Measurements from ENCODE around the gene MAP2K2. TPM values are rescaled to one million over a fixed set of nuclear protein-coding genes. Genes with fewer than 3 reads are reported as not detected.
"Not testable (repeated sequence)": the region's sequence is repeated elsewhere in the genome, so short reads cannot be mapped to it uniquely, and the experiment has no call there.

Gene MAP2K2
- total and polyA plus RNA-seq, 2 donors: 98.4 to 144 TPM

DNA sequence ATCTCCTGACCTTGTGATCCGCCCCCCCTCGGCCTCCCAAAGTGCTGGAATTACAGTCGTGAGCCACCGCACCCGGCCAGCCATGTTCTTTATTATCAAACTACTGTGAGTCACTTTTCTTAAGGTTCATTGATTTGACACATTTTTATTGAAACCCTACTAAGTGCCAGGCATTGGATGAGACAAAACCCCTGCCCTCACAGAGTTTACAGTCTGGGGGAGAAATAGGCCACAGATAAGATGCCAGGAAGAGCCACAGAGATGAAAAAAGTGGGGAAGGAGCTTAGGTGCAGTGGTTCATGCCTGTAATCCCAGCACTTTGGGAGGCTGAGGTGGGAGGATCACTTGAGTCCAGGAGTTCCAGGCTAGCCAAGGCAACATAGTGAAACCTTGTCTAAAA is 14.5 kb upstream of the MAP2K2 start:
- no peak overlapping the region for H3K4me3 ChIP-seq (ENCODE audit: low read length in 2 of 2)
- 96% methylated on average over 5 of the region's 5 CpGs for WGBS
- H3K4me1 ChIP-seq (ENCODE audit: control insufficient read depth in 2 of 2, insufficient read depth in 2 of 2, low read length in 2 of 2): peaks cover 0 to 4% of the 10 kb centered on the region in 2 donors
- no peak for DNase-seq (ENCODE audit: low read depth in 6 of 9, low spot score in 9 of 9)
- no peaks in the 10 kb centered on the region for H3K9me3 ChIP-seq (ENCODE audit: control insufficient read depth in 2 of 2, insufficient read depth in 1 of 2, low read length in 1 of 2)
- H3K36me3 ChIP-seq (ENCODE audit: control insufficient read depth in 2 of 2, insufficient read depth in 2 of 2, low read length in 1 of 2): no peaks in the 10 kb centered on the region
- H3K27ac ChIP-seq (ENCODE audit: low read depth in 1 of 2, low read length in 1 of 2): no peak overlapping the region
- H3K27me3 ChIP-seq (ENCODE audit: control insufficient read depth in 2 of 2, insufficient read depth in 1 of 2, low read length in 1 of 2): peaks cover 0 to 11% of the 10 kb centered on the region in 2 donors

DNA sequence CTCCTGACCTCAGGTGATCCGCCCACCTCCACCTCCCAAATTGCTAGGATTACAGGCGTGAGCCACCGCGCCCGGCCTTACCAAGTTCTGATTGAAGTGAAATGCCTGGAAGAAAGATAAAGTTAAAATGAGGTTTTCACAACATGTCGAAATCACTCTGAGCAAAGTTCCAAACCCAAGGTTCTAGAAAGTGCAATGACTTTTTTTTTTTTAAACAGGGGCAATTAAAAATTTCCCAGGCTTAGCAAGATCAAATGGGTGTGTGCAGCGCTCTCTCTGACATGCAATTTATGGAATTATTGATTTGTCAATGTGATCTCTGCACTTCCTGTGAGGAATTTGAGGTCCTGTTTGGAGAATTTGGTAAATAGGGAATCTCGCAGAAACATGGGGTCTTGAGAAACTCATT is 12.8 kb upstream of the MAP2K2 start:
- no peaks in the 10 kb centered on the region for H3K36me3 ChIP-seq (ENCODE audit: control insufficient read depth in 2 of 2, insufficient read depth in 2 of 2, low read length in 1 of 2)
- peaks cover 0 to 2% of the 10 kb centered on the region in 2 donors for H3K27me3 ChIP-seq (ENCODE audit: control insufficient read depth in 2 of 2, insufficient read depth in 1 of 2, low read length in 1 of 2)
- no peak overlapping the region for H3K27ac ChIP-seq (ENCODE audit: low read depth in 1 of 2, low read length in 1 of 2)
- H3K9me3 ChIP-seq (ENCODE audit: control insufficient read depth in 2 of 2, insufficient read depth in 1 of 2, low read length in 1 of 2): no peaks in the 10 kb centered on the region
- DNase-seq (ENCODE audit: low read depth in 6 of 9, low spot score in 9 of 9): no peak
- H3K4me1 ChIP-seq (ENCODE audit: control insufficient read depth in 2 of 2, insufficient read depth in 2 of 2, low read length in 2 of 2): peaks cover 0 to 4% of the 10 kb centered on the region in 2 donors
- WGBS: 96% methylated on average over 8 of the region's 8 CpGs
- H3K4me3 ChIP-seq (ENCODE audit: low read length in 2 of 2): no peak overlapping the region

DNA sequence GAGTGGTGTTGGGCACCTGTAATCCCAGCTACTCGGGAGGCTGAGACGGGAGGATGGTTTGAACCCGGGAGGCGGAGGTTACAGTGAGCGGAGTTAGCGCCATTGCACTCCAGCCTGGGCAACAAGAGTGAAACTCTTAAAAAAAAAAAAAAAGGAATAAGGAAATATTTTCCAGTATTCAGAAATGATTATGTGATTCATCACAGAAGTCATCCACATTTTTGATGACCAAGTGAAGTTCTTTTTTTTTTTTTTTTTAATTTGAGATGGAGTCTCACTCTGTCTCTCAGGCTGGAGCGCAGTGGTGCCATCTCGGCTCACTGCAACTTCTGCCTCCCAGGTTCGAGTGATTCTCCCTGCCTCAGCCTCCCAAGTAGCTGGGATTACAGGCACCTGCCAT is 11.5 kb upstream of the MAP2K2 start:
- not testable (repeated sequence) for H3K27ac ChIP-seq (ENCODE audit: low read depth in 1 of 2, low read length in 1 of 2); H3K27me3 ChIP-seq (ENCODE audit: control insufficient read depth in 2 of 2, insufficient read depth in 1 of 2, low read length in 1 of 2); H3K4me1 ChIP-seq (ENCODE audit: control insufficient read depth in 2 of 2, insufficient read depth in 2 of 2, low read length in 2 of 2); DNase-seq (ENCODE audit: low read depth in 6 of 9, low spot score in 9 of 9); H3K4me3 ChIP-seq (ENCODE audit: low read length in 2 of 2); H3K36me3 ChIP-seq (ENCODE audit: control insufficient read depth in 2 of 2, insufficient read depth in 2 of 2, low read length in 1 of 2); H3K9me3 ChIP-seq (ENCODE audit: control insufficient read depth in 2 of 2, insufficient read depth in 1 of 2, low read length in 1 of 2)
- WGBS: 95% methylated on average over 9 of the region's 9 CpGs

DNA sequence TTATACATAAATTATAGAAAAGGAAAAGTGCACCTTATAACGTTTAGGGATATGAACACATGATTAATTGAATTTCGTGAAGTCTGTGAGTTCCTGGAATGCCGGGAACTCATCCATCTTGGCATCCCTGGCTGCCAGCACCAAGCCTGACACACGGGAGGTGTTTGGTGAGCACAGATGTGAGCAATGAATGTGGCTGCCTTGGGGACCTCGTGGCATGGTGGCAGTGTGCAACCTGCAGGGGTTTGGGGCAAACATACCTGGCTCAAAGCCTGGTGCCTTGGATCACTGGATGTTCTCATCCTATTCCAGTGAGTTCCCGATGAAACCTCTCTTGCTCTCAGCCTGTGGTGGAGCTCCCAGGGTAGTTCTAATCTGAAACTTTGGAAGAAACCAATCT is 10.4 kb upstream of the MAP2K2 start:
- Histone ChIP-seq H3K27ac (ENCODE audit: low read depth in 1 of 2, low read length in 1 of 2) (no peak overlapping the region), H3K27me3 (ENCODE audit: control insufficient read depth in 2 of 2, insufficient read depth in 1 of 2, low read length in 1 of 2) (peaks cover 0 to 2% of the 10 kb centered on the region in 2 donors), H3K4me1 (ENCODE audit: control insufficient read depth in 2 of 2, insufficient read depth in 2 of 2, low read length in 2 of 2) (no peaks in the 10 kb centered on the region), H3K9me3 (ENCODE audit: control insufficient read depth in 2 of 2, insufficient read depth in 1 of 2, low read length in 1 of 2) (no peaks in the 10 kb centered on the region), H3K4me3 (ENCODE audit: low read length in 2 of 2) (no peak overlapping the region), H3K36me3 (ENCODE audit: control insufficient read depth in 2 of 2, insufficient read depth in 2 of 2, low read length in 1 of 2) (no peaks in the 10 kb centered on the region)
- no peak for DNase-seq (ENCODE audit: low read depth in 6 of 9, low spot score in 9 of 9)
- WGBS: 71% methylated on average over 6 of the region's 6 CpGs

DNA sequence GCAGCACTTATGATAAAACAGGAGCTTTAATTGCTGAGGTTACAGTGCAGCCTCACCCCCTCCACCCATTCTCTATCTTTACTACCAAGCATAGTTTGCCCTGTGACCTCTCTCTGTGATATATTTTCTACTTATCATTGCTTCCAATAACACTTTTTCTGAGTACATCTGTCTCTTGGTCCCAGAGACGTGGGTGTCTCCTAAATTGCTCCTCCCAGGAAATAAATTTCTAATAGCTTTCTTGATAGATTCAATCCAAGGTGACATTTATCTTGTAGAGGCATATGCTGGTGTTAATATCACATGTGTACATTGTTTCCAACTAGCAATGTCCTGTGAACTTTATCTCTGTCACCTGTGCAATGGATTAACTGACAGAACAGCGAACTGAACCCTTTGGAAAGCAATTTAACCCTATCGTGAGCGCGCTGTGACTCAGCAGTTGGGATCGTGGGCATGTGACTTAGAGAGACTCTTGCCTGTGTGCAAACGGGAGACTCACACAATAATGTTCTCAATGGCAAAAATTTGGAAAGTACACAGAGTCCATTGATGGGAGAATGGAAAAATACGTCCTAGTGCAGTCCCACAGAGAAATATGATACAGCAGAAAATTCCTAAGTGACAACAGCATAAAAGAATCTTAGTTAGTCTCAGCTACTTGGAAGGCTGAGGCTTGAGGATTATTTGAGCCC is 7.0 kb upstream of the MAP2K2 start:
- DNase-seq (ENCODE audit: low read depth in 6 of 9, low spot score in 9 of 9): no peak
- no peak overlapping the region for H3K27ac ChIP-seq (ENCODE audit: low read depth in 1 of 2, low read length in 1 of 2)
- H3K9me3 ChIP-seq (ENCODE audit: control insufficient read depth in 2 of 2, insufficient read depth in 1 of 2, low read length in 1 of 2): no peaks in the 10 kb centered on the region
- peaks cover 0 to 2% of the 10 kb centered on the region in 2 donors for H3K27me3 ChIP-seq (ENCODE audit: control insufficient read depth in 2 of 2, insufficient read depth in 1 of 2, low read length in 1 of 2)
- H3K4me3 ChIP-seq (ENCODE audit: low read length in 2 of 2): no peak overlapping the region
- H3K4me1 ChIP-seq (ENCODE audit: control insufficient read depth in 2 of 2, insufficient read depth in 2 of 2, low read length in 2 of 2): no peaks in the 10 kb centered on the region
- WGBS: 62% methylated on average over 8 of the region's 8 CpGs
- H3K36me3 ChIP-seq (ENCODE audit: control insufficient read depth in 2 of 2, insufficient read depth in 2 of 2, low read length in 1 of 2): no peaks in the 10 kb centered on the region

DNA sequence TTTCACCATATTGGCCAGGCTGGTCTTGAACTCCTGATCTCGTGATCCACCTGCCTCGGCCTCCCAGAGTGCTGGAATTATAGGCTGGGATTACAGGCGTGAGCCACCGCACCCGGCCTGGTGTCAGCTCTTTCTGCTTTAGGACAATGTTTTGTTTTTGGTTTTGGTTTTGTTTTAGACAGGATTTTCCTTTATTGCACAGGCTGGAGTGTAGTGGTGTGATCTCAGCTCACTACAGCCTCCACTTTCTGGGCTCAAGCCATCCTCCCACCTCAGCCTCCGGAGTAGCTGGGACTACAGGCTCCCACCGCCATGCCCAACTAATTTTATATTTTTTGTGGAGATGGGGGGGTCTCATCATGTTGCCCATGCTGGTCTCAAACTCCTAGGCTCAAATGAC is 5.1 kb upstream of the MAP2K2 start:
- not testable (repeated sequence) for DNase-seq (ENCODE audit: low read depth in 6 of 9, low spot score in 9 of 9); H3K27me3 ChIP-seq (ENCODE audit: control insufficient read depth in 2 of 2, insufficient read depth in 1 of 2, low read length in 1 of 2); H3K4me3 ChIP-seq (ENCODE audit: low read length in 2 of 2); H3K36me3 ChIP-seq (ENCODE audit: control insufficient read depth in 2 of 2, insufficient read depth in 2 of 2, low read length in 1 of 2); H3K27ac ChIP-seq (ENCODE audit: low read depth in 1 of 2, low read length in 1 of 2); H3K9me3 ChIP-seq (ENCODE audit: control insufficient read depth in 2 of 2, insufficient read depth in 1 of 2, low read length in 1 of 2); H3K4me1 ChIP-seq (ENCODE audit: control insufficient read depth in 2 of 2, insufficient read depth in 2 of 2, low read length in 2 of 2)
- WGBS: 96% methylated on average over 7 of the region's 7 CpGs

DNA sequence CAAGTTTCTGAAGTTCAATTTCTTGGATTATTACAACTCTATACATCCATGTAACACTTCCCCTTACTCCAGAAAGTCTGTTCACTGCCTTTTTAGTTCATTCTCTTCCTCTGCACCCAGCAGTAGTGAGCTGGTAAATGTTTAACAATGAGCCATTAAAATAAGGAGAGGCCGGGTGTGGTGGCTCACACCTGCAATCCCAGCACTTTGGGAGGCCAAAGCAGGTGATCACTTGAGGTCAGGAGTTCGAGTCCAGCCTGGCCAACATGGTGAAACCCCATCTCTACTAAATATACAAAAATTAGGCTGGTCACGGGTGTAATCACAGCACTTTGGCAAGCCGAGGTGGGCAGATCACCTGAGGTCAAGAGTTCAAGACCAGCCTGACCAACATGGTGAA is 3.4 kb upstream of the MAP2K2 start:
- H3K27me3 ChIP-seq (ENCODE audit: control insufficient read depth in 2 of 2, insufficient read depth in 1 of 2, low read length in 1 of 2); H3K4me3 ChIP-seq (ENCODE audit: low read length in 2 of 2); DNase-seq (ENCODE audit: low read depth in 6 of 9, low spot score in 9 of 9); H3K27ac ChIP-seq (ENCODE audit: low read depth in 1 of 2, low read length in 1 of 2); H3K36me3 ChIP-seq (ENCODE audit: control insufficient read depth in 2 of 2, insufficient read depth in 2 of 2, low read length in 1 of 2); H3K9me3 ChIP-seq (ENCODE audit: control insufficient read depth in 2 of 2, insufficient read depth in 1 of 2, low read length in 1 of 2): not testable (repeated sequence)
- peaks cover 11 to 18% of the 10 kb centered on the region in 2 donors for H3K4me1 ChIP-seq (ENCODE audit: control insufficient read depth in 2 of 2, insufficient read depth in 2 of 2, low read length in 2 of 2)
- WGBS: 95% methylated on average over 4 of the region's 4 CpGs

DNA sequence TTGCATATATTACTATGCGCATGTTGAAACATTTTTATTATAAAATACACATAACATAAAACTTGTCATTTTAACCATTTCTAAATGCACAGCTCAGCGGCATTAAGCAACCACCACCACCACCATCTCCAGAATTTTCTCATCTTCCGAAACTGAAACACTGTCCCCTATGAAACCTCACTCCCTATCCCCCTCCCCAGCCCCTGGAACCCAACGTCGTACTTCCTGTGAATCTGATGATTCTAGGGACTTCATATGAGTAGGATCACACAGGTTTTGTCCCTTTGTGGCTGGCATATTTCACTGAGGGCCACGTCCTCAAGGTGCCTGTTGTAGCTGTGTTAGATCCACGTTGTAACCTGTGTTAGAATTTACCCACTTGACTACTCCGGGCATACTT is 716 bp upstream of the MAP2K2 start:
- Histone ChIP-seq H3K27me3 (ENCODE audit: control insufficient read depth in 2 of 2, insufficient read depth in 1 of 2, low read length in 1 of 2) (no peaks in the 10 kb centered on the region), H3K9me3 (ENCODE audit: control insufficient read depth in 2 of 2, insufficient read depth in 1 of 2, low read length in 1 of 2) (no peaks in the 10 kb centered on the region), H3K4me1 (ENCODE audit: control insufficient read depth in 2 of 2, insufficient read depth in 2 of 2, low read length in 2 of 2) (peaks cover 13 to 18% of the 10 kb centered on the region in 2 donors), H3K27ac (ENCODE audit: low read depth in 1 of 2, low read length in 1 of 2) (no peak overlapping the region), H3K36me3 (ENCODE audit: control insufficient read depth in 2 of 2, insufficient read depth in 2 of 2, low read length in 1 of 2) (peaks cover 5 to 16% of the 10 kb centered on the region in 2 donors), H3K4me3 (ENCODE audit: low read length in 2 of 2) (peak overlapping the region in 1 of 2 donors; percentile 97)
- DNase-seq (ENCODE audit: low read depth in 6 of 9, low spot score in 9 of 9): no peak
- WGBS: 72% methylated on average over 8 of the region's 8 CpGs

DNA sequence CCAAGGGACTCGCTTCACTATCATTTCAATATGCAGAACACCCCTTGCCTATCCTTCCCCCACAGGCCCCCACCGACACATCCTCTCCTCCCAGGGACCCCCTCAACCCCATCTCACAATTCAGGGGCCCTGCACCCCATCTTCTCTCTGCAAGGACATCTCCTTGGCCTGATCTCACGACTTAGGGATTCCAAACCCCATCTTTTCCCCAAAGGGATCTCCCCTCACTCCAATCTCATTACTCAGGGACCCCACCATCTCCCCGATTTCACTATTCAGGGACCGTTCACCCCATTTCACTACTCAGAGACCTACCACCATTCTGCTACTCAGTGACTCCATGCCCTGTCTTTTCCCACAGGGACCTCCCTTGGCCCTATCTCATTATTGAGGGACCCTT is 1.4 kb downstream of the MAP2K2 start:
- 88% methylated on average over 5 of the region's 5 CpGs for WGBS
- Histone ChIP-seq H3K36me3 (ENCODE audit: control insufficient read depth in 2 of 2, insufficient read depth in 2 of 2, low read length in 1 of 2) (peaks cover 16 to 26% of the 10 kb centered on the region in 2 donors), H3K4me3 (ENCODE audit: low read length in 2 of 2) (peak overlapping the region; percentile 63 to 97), H3K4me1 (ENCODE audit: control insufficient read depth in 2 of 2, insufficient read depth in 2 of 2, low read length in 2 of 2) (peaks cover 13 to 18% of the 10 kb centered on the region in 2 donors), H3K9me3 (ENCODE audit: control insufficient read depth in 2 of 2, insufficient read depth in 1 of 2, low read length in 1 of 2) (no peaks in the 10 kb centered on the region), H3K27ac (ENCODE audit: low read depth in 1 of 2, low read length in 1 of 2) (no peak overlapping the region), H3K27me3 (ENCODE audit: control insufficient read depth in 2 of 2, insufficient read depth in 1 of 2, low read length in 1 of 2) (no peaks in the 10 kb centered on the region)
- DNase-seq (ENCODE audit: low read depth in 6 of 9, low spot score in 9 of 9): no peak
